Measurements from ENCODE around the gene RNLS. TPM values are rescaled to one million over a fixed set of nuclear protein-coding genes. Genes with fewer than 3 reads are reported as not detected.

RNLS gene
- total RNA-seq, 1 donor from 2014 or later, result 12.1 TPM

DNA sequence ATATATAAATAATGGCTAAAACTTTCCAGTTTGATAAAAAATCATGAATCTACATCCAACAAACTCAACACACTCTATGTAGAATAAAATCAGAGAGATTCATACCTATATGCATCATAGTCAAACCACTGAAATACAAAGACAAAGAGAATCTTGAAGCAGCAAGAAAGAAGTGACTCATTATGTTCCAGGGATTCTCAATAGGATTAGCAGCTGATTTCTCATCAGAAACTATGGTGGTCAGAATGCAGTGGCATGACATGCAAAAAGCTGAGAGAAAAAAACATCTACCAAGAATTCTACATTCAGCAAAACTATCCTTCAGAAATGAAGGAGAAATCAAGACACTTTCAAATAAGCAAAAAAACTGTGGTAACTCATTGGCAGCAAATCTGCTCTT is 187.4 kb downstream of the RNLS start:
- Histone ChIP-seq H3K27ac (no peak overlapping the region), H3K9me3 (peaks cover 0 to 36% of the 10 kb centered on the region in 2 donors), H3K4me1 (no peaks in the 10 kb centered on the region), H3K27me3 (no peaks in the 10 kb centered on the region), H3K4me3 (no peak overlapping the region), H3K36me3 (no peaks in the 10 kb centered on the region)
- no peak for DNase-seq (ENCODE audit: low spot score in 2 of 2)
- intact Hi-C loops (cut with DNase I), result no loop called here
- TF ChIP-seq, protein P1, sequence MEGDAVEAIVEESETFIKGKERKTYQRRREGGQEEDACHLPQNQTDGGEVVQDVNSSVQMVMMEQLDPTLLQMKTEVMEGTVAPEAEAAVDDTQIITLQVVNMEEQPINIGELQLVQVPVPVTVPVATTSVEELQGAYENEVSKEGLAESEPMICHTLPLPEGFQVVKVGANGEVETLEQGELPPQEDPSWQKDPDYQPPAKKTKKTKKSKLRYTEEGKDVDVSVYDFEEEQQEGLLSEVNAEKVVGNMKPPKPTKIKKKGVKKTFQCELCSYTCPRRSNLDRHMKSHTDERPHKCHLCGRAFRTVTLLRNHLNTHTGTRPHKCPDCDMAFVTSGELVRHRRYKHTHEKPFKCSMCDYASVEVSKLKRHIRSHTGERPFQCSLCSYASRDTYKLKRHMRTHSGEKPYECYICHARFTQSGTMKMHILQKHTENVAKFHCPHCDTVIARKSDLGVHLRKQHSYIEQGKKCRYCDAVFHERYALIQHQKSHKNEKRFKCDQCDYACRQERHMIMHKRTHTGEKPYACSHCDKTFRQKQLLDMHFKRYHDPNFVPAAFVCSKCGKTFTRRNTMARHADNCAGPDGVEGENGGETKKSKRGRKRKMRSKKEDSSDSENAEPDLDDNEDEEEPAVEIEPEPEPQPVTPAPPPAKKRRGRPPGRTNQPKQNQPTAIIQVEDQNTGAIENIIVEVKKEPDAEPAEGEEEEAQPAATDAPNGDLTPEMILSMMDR (IDR thresholded peaks at IDR 0.05), result no peak

DNA sequence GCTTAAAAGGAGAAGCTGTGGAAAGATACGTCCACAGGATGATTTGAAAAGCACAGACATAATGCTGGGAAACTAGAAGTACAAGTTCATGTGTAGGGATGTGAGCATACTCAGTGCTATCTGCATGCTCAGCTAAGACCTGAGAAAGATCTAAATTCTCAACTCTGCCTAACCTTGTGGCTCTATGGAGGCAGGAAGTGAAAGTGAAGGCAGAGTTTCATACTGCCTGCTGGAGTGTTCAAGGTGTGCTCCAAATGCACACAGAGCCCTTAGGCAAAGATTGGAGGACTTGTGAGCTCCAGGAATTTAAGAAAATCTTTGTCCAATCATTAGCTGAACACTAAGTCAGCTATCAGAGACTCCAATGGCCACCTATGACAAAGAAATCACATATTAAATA is 190.9 kb downstream of the RNLS start:
- Histone ChIP-seq H3K4me1 (peaks cover 0 to 3% of the 10 kb centered on the region in 2 donors), H3K27me3 (no peaks in the 10 kb centered on the region), H3K9me3 (peaks cover 0 to 22% of the 10 kb centered on the region in 2 donors), H3K4me3 (no peak overlapping the region), H3K27ac (no peak overlapping the region), H3K36me3 (no peaks in the 10 kb centered on the region)
- intact Hi-C loops (cut with DNase I), result no loop called here
- no peak for DNase-seq (ENCODE audit: low spot score in 2 of 2)
- TF ChIP-seq, protein P1 (IDR thresholded peaks at IDR 0.05), result no peak

DNA sequence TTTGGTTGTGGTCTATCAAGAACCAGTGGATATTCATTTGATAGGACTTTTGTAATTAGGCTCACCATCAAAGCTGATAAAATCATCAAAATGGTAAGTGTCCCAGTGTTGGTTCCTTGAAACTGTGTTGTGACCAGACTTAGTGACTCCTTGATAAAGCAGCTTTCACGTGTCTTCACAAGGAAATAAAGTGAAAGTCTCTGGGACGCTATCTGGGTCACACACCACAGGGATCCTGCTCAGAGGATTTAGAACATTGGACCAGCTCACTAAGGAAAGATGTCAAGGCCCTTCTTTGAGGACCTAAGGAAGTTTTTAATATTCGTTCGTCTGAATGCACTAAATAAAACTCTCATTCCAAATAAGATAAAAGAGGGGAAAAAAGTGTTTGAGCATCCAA is 193.1 kb downstream of the RNLS start:
- intact Hi-C loops (cut with DNase I), result no loop called here
- Histone ChIP-seq H3K27me3 (no peaks in the 10 kb centered on the region), H3K4me1 (peaks cover 7 to 9% of the 10 kb centered on the region in 2 donors), H3K36me3 (no peaks in the 10 kb centered on the region), H3K4me3 (no peak overlapping the region), H3K9me3 (peaks cover 0 to under 1% of the 10 kb centered on the region in 2 donors), H3K27ac (no peak overlapping the region)
- DNase-seq (ENCODE audit: low spot score in 2 of 2), result no peak
- TF ChIP-seq, protein P1 (IDR thresholded peaks at IDR 0.05), result no peak

DNA sequence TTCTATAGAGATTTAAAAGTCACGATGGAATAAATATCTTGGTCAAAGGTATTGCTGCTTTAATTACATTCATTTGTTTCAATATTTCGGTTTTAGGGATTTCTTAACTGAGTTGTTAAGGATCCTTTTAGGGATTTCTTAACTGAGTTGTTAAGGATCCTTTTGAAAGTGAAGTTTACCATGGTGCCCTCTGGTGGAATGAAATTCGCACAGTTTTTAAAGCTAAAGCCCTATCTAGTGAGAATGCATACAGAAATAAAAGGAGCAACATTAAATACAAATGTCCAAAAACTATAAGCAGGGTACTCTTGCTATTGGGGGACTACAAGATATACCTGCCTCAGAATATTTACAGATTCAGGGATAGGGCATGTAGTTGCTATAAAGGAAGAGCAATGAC is 193.7 kb downstream of the RNLS start:
- intact Hi-C loops (cut with DNase I), result loop anchor here (2.0 to 10.0 kb wide), 4 partner anchors 222 to 455 kb away; no protein-coding TSS in a partner anchor
- no peaks in the 10 kb centered on the region for H3K27me3 ChIP-seq
- H3K27ac ChIP-seq, result no peak overlapping the region
- DNase-seq (ENCODE audit: low spot score in 2 of 2), result peak in 1 of 2 donors; percentile 64
- no peaks in the 10 kb centered on the region for H3K36me3 ChIP-seq
- no peaks in the 10 kb centered on the region for H3K9me3 ChIP-seq
- TF ChIP-seq, protein P1 (IDR thresholded peaks at IDR 0.05), result peak; percentile 42 to 71 (median 55)
- peaks cover 7 to 9% of the 10 kb centered on the region in 2 donors for H3K4me1 ChIP-seq
- no peak overlapping the region for H3K4me3 ChIP-seq

DNA sequence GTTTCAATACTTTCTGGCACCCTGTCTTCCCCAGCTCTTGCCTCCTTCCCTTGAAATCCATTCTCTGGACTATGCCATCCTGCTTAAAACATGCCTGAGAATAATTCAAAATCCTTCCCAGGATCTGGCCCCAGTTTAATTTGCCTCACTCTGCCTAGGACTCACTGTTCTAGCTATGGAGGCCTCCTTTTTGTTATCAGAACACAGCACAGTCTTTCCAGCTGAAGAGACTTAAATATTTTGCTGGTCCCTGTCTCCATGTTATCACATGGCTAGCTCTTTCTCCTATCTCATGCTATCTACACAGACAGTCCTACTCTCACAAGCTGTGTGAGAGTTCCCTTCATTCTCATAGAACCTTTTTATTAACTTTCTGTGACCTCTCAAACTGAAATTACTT is 194.8 kb downstream of the RNLS start:
- Histone ChIP-seq H3K4me3 (no peak overlapping the region), H3K4me1 (peaks cover 7 to 9% of the 10 kb centered on the region in 2 donors), H3K27me3 (no peaks in the 10 kb centered on the region), H3K36me3 (no peaks in the 10 kb centered on the region), H3K9me3 (no peaks in the 10 kb centered on the region), H3K27ac (peak overlapping the region; percentile 10 to 62)
- DNase-seq (ENCODE audit: low spot score in 2 of 2), result no peak
- TF ChIP-seq, protein P1 (IDR thresholded peaks at IDR 0.05), result no peak
- intact Hi-C loops (cut with DNase I), result loop anchor here (2.0 to 10.0 kb wide), 4 partner anchors 221 to 454 kb away; no protein-coding TSS in a partner anchor

Data from ascending aorta (tissue), 2 donors.